ENCODE measurements around the gene FAS.

Gene FAS

DNA sequence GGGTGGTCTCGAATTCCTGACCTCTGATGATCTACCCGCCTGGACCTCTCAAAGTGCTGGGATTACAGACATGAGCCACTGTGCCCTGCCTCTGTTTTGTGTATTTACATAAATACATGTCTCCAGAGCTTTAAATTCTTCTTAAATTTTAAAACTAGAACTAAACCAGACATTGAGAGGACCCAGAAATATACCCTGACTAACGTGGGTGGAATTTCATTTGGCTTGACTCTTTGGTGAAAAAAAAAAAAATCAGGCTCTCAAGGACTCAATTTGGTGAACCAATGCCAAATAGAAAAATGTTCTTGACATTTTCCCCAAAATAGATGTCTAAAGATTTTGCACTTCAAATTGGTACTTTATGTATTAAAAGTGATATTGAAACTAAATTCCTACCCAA lies 16.6 kb upstream of the FAS start:
- no peak for DNase-seq

DNA sequence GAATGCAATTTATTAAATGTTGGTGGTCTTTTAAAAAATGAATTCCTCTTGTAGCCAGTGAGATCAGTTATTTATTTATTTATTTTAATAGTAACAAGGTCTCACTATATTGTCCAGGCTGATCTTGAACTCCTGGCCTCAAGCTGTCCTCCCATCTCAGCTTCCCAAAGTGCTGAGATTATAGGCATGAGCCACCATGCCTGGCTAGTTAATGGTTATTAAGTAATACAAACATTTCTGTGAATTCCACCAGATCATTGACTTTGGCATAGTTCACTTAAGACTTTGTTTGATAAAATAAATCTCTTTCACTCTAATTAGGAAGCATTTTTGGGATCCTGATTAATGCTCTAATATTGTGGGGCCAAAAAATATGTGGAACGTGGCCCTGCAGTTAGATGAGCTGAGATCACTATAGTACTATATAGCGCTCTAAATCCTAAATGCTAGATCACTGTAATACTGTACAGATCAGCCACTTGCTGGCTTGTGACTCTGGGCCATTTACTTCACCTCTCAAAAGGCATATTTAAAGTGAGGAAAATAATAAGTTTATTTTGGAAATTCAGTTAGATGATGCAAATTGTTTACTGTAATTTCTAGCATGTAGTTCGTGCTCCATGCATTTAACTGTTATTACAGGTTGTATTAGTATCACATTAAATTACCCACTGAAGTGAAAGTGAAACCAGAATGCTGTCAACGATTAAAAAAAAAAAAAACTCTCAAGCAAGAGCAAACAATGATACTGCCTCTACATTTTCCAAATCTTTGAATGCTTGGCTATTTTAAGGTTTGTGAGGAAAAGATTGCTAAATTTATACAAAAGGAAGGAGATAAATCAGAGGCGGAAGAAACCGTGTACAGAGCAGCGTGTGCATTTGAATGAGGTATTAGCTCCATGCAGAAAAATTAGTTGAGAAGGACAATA lies 15.9 kb upstream of the FAS start:
- no peak for DNase-seq

DNA sequence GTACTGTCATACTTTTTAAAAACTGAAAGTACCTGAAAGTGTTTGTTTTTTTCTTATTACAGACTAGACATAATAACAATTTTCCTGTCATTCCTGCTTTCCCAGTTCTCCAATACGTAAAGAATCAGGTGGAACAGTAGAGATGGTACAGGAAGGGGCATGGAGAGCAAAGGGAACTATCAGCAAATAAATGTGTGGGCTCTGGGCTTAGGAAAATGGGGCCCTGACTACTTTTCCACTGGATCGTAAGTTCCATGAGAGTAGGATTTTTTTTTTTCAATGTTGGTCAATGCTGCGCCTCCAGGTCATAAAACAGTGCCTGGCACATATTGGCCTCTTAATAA lies 15.2 kb upstream of the FAS start:
- DNase-seq = no peak

DNA sequence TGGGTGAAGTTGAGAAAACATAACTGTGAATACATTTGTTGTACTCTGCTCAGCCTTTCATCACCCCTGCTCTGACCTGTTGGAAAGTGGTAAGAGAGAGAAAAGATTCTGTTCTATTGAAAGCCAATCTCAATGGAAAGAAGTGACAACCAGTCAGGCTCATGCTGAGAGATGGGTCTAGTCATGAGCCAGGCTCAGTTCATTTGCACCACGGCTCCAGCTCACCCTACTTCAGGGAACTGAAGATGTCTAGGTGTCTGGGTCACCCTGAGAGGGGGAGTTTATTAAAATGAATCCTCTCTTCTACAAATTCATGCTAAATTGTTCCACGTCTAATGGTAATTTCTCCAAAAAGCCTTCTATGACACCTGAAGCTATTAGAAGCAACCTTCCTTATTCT lies 12.1 kb upstream of the FAS start:
- DNase-seq = no peak

DNA sequence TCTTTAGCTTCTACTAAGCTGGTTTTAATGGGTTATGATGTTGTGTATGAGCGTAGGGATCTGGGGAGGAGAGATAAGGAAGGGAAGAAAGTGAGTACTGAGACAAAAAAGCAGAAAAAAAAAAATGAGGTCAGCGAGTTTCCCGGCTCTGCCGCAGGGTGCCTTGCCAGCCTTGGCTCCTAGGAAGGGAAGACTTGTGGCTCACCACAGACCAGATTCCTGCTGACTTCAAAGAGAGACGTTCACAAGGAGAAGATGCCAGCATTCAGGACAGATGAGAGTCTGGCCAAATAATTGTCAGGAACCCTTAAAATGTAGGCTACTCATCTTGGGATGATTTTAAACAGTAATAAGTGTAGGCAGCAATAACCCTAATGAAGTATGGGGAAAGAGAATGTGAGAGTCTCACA lies 11.4 kb upstream of the FAS start:
- no peak for DNase-seq

DNA sequence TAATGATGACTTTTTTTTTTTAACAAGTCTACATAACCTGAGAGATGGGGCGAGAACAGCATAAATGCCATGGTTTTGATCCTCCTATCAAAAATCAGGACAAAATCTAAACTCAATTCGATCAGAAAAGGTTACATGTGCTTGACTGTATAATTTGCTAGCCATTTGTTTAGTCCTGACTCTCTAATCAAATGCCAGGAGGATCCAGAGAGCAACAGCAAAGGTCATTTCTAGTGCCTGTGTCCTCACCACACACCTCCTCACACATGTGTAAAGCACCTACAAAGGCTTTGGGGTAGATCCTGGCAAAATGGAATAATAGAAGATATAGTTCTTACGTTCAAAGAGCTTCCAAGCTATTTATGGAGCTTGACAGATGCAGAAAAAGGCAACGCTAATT lies 11.0 kb upstream of the FAS start:
- DNase-seq = no peak

DNA sequence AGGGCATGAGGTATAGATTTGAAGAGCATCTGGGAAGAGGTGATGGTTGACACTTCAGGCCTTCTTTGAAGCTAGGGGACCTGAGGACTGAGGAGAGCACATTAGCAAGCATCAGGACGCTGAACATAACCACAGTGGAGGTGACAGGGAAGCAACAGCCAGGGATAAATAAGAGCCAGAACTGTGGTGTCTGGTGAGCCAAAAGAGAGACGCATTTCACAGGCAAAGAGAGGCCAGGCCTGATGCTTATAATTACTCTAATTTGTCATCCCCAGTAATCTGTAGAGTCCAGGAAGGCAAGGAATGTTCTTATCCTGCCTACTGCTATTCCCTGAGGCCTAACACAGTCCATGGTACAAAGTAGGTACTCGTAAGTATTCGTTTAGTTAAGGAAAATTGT lies 10.4 kb upstream of the FAS start:
- no peak for DNase-seq

DNA sequence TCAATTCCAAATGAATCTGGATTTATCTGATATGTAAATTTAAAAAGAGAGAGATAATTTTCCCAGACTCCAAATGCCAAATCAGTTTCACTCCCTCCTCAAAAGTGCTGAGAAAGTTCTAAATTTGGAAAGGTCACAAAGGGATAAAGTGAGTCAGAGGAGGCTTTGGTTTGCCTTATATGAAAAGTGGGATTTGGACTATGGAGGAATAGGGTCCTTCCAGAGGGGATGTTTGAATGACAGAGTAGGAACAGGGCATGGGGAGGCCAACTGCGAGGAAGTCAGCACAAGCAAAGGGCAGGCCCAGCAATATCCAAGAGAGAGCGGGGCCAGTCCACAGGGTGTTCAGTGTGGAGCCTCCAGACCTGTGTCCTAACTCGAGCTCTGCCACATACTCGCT lies 9.8 kb upstream of the FAS start:
- no peak for DNase-seq

DNA sequence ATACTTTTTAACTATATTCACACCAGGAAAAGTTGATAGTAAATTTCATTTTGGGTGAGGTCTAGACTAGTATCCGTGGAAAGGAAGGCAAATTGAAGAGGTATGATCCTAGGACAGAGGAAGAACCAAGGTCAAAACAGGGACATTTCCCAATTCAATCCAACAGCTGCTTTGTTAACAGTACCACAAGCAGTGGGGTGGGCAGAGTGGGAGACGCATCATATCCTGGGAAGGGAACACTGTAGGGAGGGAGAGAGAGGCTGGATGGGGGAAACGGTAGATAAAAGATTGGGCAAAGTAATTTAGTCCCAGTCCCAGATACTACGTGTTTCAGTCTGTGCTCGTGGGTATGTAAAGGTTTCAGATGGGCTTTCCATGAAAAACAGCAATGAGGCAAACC lies 9.2 kb upstream of the FAS start:
- no peak for DNase-seq

DNA sequence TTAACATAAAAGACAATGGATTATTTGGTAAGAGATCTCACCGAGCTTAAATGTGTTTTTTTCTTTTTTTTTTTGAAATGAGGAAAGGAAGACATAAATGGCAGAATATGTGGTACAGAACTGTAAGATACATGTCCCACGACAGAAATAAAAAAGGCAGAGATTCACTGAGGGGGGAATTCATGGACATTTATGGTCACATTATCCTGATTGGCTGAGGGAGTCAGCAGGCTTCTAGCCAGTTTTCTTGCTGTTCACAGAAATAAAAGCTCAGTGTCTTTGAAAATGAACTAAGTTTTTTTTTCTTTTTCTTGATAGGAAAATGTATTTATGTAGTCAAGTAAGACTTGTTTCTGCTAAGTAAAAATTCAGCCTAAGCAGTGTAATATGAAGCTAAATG lies 8.2 kb upstream of the FAS start:
- DNase-seq = no peak

DNA sequence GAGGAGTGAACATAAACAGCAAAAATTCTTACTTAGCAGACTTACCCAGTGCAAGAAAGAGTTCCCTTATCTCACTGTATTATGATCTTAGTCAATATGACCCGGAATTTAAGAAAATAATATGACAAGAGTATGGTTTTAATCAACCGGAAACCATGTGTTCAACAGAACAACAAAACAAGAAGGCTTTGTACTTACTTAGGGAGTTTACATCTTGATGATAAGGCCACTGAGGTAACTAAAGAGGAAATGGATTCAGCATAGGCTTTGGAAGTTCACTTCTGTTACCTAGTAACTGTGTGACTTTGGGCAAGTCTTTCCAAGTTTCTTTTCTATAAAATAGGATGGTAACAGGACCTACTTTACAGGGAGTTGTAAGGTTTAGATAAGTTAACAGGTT lies 7.4 kb upstream of the FAS start:
- no peak for DNase-seq

DNA sequence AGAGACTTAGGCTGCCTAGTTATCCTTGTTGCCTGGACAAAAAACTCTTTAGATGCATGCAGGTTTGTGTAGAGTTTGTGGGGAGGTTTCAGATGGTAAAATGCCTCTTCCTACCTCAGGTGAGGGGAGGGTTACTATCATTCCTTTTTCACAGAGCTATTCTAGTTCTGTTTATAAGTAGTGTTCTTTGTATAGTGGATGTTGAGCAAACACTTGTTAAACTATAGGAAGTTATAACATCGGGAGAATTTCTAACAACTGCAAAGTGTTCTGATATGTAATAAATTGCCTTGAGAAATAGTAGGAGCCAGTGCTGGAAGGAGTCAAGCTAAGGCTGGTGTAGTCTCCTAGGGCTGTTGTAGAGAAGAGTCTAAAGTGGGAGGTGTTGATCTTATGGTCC lies 6.7 kb upstream of the FAS start:
- no peak for DNase-seq

DNA sequence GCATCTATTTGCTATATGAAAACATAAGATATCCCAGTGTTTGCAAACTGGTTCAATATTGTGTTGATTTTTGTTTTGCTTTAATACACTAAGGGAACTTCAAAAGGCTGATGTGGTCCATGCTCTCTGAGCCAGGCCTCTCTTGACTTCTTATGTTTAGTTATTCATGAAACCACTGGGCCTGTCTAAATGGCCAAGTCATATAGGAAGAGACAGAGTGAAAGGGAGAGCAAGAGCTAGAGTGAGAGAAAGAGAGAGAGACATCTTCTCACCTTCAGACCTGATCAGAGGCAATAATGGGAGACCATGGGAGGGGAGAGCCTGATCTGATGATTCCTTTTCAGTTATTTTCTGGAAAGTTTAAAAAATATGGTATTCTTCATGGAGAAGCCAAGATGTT lies 6.1 kb upstream of the FAS start:
- no peak for DNase-seq

DNA sequence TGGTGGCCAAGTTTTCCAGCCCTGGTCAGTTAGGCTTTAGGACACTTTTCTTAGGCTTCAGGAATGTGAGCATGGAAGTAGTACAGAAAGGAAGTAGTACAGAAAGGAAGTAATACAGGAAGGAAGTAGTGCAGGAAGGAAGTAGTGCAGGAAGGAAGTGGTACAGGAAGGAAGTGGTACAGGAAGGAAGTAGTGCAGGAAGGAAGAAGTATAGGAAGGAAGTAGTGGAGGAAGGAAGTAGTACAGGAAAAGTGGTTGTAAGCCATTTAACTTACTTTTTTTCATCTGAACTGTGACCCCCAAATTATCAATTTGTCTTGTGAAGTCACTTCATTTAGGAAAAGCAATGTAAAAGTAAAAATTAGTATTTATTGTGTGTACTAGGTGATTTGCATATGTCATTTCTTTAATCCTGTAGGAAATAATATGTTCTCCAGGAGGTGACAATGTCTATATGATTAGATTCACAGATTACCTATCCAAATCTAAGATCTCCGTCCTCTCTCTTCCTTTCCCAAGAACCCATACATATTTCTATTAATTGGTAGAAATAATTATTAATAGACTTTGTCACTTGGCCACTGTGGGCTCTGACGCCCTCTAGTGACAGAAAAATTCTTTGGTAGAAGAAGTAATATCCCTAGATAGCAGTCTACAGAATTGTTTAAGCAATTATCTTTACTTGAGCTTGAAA lies 3.9 kb upstream of the FAS start:
- DNase-seq = no peak

DNA sequence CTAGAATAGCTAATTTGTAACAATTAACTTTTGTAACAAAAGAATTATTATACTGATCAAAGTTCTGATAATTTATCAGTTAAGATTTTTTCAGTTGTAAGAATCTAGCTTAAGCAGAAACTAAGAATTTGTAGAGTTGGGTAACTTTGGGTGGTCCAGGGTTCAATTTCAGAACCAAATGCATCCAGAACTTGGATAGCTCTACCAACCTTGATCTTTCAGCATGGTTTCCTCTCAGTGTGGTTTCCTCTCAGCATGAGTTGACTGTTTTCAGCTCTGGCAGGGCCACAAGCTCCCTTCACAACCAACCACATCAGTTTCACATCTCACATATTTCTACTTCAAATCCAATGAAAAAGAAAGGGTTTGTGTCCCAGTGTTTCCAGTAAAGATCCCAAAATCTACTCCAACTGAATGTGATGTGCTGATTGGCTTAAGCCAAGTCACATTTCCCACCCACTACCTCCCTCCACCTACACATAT lies 3.3 kb upstream of the FAS start:
- no peak for DNase-seq

DNA sequence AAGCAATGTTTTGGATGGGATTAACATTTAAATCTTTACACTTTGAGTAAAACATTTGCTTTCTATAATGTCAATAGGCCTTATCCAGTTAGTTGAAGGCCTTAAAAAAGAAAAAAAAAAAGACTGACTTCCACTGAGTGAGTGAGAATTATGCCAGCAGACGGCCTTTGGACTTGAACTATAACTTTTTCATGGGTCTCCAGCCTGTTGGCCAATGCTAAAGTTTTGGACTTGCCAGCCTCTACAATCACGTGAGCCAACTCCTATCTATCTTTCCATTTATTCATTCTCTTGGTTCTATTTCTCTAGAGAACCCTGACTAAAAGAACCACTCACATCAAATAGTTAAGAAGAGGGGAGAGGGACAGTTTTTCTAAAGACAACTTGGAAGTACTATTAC lies 2.8 kb upstream of the FAS start:
- no peak for DNase-seq

DNA sequence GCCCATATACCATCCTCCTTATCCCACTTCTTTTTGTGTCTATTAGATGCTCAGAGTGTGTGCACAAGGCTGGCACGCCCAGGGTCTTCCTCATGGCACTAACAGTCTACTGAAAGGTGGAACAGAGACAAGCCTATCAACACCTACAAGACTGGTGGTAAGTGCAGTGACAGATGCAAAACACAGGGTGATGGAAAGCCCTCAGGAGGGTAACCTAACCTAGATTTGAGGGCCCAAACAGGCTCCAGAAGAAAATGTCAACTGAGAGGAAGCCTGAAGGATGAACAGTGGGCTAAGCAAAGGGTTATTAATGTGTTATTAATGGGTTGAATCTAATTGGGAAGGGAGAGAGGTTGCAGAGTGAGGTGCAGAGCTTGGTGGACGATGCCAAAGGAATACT lies 1.2 kb upstream of the FAS start:
- no peak for DNase-seq

DNA sequence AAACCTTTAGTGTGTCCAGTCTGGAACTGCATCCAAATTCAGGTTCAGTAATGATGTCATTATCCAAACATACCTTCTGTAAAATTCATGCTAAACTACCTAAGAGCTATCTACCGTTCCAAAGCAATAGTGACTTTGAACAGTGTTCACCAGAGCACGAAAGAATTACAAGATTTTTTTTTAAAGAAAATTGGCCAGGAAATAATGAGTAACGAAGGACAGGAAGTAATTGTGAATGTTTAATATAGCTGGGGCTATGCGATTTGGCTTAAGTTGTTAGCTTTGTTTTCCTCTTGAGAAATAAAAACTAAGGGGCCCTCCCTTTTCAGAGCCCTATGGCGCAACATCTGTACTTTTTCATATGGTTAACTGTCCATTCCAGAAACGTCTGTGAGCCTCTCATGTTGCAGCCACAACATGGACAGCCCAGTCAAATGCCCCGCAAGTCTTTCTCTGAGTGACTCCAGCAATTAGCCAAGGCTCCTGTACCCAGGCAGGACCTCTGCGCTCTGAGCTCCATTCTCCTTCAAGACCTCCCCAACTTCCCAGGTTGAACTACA lies 694 bp upstream of the FAS start:
- no peak for DNase-seq

DNA sequence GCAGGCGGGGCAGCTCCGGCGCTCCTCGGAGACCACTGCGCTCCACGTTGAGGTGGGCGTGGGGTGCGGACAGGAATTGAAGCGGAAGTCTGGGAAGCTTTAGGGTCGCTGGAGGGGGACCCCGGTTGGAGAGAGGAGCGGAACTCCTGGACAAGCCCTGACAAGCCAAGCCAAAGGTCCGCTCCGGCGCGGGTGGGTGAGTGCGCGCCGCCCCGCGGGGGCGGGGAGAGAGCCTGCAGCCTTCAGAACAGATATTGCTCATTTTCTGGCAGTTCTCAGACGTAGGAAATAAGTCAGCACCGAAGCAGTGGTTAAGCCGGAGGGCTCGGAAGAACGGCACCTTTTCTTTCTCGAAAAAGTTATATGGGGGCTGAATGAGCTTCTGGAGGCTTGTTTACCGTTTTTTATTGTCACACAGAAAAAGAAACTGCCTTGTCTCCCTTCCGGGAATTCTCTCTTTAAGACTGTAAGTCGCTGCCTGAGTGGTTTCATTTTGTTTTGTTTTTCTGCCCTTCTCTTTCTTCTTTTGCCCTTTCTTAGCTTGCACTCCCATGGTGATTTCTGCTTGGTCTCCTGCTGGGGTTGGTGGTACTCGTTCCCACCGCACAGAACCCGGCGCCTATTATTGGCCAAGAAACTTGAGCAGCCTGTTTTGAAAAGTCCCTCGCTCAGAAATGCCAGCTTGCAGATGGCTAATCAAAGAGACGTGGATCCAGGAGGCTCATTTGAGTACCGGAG lies 732 bp downstream of the FAS start:
- DNase-seq = peak; percentile 69 to 70

DNA sequence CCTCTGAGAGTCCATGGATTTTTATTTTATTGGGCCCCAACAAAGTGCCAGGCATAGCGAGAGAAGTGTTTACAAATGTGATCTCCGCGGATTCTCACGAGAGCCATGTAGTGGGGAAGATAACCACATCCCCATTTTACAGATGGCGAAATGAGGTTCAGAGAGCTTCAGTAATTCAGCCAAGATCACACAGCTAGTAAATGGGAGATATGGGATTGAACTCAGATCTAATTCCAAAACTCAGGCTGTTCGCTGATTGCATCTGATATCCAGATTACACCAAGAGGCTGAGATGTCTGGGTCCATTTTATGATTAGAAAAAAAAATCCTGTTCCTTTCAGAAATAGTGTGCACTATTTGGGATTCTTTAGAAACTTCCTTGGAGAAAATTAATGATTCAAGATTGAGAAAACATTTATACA lies 1.3 kb downstream of the FAS start:
- no peak for DNase-seq

DNA sequence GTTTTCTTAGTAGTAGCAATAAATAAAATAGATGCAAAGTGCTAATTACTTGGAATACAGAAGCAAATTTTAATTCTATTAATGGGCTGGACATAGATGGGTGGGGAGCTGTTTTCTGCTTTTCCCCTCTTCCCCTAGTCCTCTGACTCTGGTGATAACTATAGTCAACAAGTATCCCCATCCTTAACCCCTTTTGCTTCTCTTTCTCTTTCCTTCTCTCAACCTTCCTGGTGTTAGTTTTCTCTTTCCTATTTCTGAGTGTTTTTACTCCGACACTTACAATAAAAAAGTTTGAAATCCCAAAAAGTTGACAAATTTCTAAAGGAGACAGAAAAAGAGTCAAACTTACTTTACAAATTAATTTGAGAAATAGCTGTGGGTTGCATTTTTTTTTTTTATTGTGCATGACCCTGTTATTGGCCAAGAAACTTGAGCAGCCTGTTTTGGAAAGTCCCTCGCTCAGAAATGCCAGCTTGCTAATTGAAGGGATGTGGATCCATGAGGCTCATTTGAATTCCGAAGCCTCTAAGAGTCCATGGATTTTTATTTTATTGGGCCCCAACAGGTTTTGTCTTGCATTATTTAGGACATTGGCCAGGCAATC lies 2.4 kb downstream of the FAS start:
- no peak for DNase-seq

DNA sequence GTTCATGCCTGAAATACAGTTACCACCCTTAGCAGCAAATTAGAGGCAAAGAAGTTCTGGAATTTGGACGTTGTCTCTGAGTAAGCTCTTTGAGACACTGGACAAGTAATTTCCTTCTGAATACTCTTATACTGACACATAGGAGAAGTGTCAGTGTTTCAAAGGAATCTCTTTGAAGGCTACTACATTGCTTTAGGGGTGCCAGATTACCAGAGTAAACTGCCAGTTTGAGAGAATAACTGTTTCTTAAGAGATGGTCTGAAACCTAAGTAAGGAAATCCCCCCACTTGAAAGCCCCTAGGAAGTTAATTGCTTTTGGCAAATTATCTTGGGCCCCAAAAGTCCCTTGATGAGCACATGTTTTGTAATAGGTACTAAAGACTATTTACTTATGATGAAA lies 3.4 kb downstream of the FAS start:
- no peak for DNase-seq
